ENCODE data around the gene ATP5F1A. TPM values are rescaled to one million over a fixed set of nuclear protein-coding genes. Genes with fewer than 3 reads are reported as not detected.

Gene ATP5F1A
- total RNA-seq (100 to 1,000 TPM; 265 to 389 TPM), polyA plus RNA-seq (100 to 1,000 TPM; 175 to 320 TPM)
- long read RNA-seq, donor 1, full-length matches to known transcripts = 198 of 467 reads
- long read RNA-seq, donor 1, partial matches to known transcripts = 269 of 467 reads
- long read RNA-seq, donor 1, other reads (novel, unspliced or antisense) = 0 of 467 reads
- long read RNA-seq, donor 2, full-length matches to known transcripts = 59 of 163 reads
- long read RNA-seq, donor 2, partial matches to known transcripts = 104 of 163 reads
- long read RNA-seq, donor 2, other reads (novel, unspliced or antisense) = 0 of 163 reads
- long read RNA-seq, donor 3, full-length matches to known transcripts = 83 of 180 reads
- long read RNA-seq, donor 3, partial matches to known transcripts = 97 of 180 reads
- long read RNA-seq, donor 3, other reads (novel, unspliced or antisense) = 0 of 180 reads
- long read RNA-seq, donor 4, full-length matches to known transcripts = 71 of 224 reads
- long read RNA-seq, donor 4, partial matches to known transcripts = 153 of 224 reads
- long read RNA-seq, donor 4, other reads (novel, unspliced or antisense) = 0 of 224 reads
- long read RNA-seq, donor 5, full-length matches to known transcripts = 206 of 486 reads
- long read RNA-seq, donor 5, partial matches to known transcripts = 275 of 486 reads
- long read RNA-seq, donor 5, other reads (novel, unspliced or antisense) = 5 of 486 reads

DNA sequence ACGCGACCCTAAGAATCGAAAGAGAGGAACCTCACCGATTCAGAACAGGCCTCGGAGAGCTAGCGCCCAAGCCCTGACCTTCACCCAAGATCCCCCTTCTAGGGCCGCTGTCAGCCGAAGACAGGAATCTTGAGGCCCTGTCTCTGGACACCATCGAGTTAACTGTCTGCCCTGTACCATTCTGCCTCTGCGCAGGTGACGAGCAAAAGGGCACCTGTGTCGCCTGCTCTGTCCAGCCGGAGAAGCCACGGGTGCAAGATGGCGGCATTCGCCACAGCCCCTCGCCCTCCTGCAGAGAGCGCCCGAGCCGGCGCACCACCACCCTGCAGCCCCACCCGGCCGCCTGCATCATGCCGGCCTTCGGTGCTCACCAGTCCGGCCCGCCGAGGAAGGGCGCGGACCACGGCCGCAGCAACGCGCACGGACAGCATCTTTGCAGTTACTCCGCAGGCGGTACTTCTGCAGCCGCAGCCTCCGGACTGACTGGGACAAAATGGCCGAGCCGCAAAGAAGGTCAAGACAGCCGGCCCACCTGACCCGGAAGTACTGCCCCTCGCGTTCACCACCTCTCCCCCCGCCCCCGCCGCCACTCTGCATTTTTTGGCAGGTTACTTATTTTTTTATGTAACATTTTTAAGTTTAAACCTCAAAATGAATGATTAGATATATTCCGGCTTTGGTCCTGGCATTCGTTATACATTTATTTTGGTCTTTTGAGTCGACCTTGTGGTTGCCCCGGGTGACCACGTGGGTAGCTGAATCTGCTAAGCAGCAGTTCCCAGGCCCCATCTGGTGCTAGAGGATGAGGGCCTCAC, at the start of gene ATP5F1A:
Gene ATP5F1A, minus strand, starts transcription at position 496 of the 815 bp plus-strand sequence. Its CDS starts 65 bp downstream, at position 431.
- H3K4me3 ChIP-seq = peak within 1 kb of the TSS; percentile 97
- H3K27ac ChIP-seq (ENCODE audit: low read depth in 1 of 2, low read length in 1 of 2) = peak within 1 kb of the TSS; percentile 89 to 90
- peak; percentile 88 to 94 (median 92) for DNase-seq
- H3K9ac ChIP-seq (ENCODE audit: insufficient read depth in 1 of 2, low read length in 2 of 2) = peak within 1 kb of the TSS; percentile 26 to 80
- 0 to 1% methylated on average over 49 to 53 of the region's 53 CpGs for WGBS, 2 donors
- H3K27me3 ChIP-seq (ENCODE audit: control insufficient read depth in 3 of 3, insufficient read depth in 3 of 3, low read length in 2 of 3) = no peaks in the 10 kb centered on the region
- TF ChIP-seq, protein P1, sequence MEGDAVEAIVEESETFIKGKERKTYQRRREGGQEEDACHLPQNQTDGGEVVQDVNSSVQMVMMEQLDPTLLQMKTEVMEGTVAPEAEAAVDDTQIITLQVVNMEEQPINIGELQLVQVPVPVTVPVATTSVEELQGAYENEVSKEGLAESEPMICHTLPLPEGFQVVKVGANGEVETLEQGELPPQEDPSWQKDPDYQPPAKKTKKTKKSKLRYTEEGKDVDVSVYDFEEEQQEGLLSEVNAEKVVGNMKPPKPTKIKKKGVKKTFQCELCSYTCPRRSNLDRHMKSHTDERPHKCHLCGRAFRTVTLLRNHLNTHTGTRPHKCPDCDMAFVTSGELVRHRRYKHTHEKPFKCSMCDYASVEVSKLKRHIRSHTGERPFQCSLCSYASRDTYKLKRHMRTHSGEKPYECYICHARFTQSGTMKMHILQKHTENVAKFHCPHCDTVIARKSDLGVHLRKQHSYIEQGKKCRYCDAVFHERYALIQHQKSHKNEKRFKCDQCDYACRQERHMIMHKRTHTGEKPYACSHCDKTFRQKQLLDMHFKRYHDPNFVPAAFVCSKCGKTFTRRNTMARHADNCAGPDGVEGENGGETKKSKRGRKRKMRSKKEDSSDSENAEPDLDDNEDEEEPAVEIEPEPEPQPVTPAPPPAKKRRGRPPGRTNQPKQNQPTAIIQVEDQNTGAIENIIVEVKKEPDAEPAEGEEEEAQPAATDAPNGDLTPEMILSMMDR (IDR thresholded peaks at IDR 0.05; ENCODE audit: control extremely low read depth, extremely low read depth) = no peak
- H3K9me3 ChIP-seq (ENCODE audit: control insufficient read depth in 4 of 4, insufficient read depth in 3 of 4, low read length in 3 of 4) = no peaks in the 10 kb centered on the region
- H3K4me1 ChIP-seq (ENCODE audit: control insufficient read depth in 5 of 5, insufficient read depth in 5 of 5, low read length in 5 of 5) = peaks cover 0 to 17% (median 0%) of the 10 kb centered on the region in 5 donors
- peak; percentile 95 for ATAC-seq (ENCODE audit: insufficient read depth, low FRiP score)
- H3K36me3 ChIP-seq (ENCODE audit: control insufficient read depth in 4 of 4, insufficient read depth in 4 of 4, low read length in 4 of 4) = peaks cover 0 to 18% (median 10%) of the 10 kb centered on the region in 4 donors

DNA sequence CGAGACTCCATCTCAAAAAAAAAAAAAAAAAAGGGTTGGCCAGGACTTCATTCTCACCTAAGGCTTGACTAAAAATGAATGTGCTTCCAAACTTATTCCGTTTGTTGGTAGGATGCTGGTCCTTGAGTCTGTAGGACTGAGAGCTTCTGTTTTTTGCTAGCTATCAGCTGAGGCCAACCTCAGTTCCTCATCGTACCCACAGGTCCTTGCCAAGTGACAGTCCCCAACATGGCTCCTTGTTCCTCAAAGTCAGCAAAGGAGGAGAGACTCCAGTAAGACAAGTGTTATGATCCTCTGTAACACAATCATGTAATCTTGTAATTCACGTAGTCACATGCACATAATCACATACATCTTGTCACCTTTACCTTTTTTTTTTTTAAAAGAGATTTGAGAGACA, 43.1 kb upstream of the ATP5F1A start:
- no peak for DNase-seq
- Histone ChIP-seq H3K4me1 (ENCODE audit: control insufficient read depth in 5 of 5, insufficient read depth in 5 of 5, low read length in 5 of 5) (no peaks in the 10 kb centered on the region), H3K9me3 (ENCODE audit: control insufficient read depth in 4 of 4, insufficient read depth in 3 of 4, low read length in 3 of 4) (no peaks in the 10 kb centered on the region), H3K27ac (ENCODE audit: low read depth in 1 of 2, low read length in 1 of 2) (no peak overlapping the region), H3K9ac (ENCODE audit: insufficient read depth in 1 of 2, low read length in 2 of 2) (no peak overlapping the region), H3K27me3 (ENCODE audit: control insufficient read depth in 3 of 3, insufficient read depth in 3 of 3, low read length in 2 of 3) (no peaks in the 10 kb centered on the region), H3K4me3 (no peak overlapping the region), H3K36me3 (ENCODE audit: control insufficient read depth in 4 of 4, insufficient read depth in 4 of 4, low read length in 4 of 4) (peaks cover 0 to 6% (median 0%) of the 10 kb centered on the region in 4 donors)
- no peak for ATAC-seq (ENCODE audit: insufficient read depth, low FRiP score)
- whole genome bisulfite sequencing, 2 donors = 72 to 84% methylated on average over 4 of the region's 4 CpGs
- TF ChIP-seq, protein P1 (IDR thresholded peaks at IDR 0.05; ENCODE audit: control extremely low read depth, extremely low read depth) = no peak

DNA sequence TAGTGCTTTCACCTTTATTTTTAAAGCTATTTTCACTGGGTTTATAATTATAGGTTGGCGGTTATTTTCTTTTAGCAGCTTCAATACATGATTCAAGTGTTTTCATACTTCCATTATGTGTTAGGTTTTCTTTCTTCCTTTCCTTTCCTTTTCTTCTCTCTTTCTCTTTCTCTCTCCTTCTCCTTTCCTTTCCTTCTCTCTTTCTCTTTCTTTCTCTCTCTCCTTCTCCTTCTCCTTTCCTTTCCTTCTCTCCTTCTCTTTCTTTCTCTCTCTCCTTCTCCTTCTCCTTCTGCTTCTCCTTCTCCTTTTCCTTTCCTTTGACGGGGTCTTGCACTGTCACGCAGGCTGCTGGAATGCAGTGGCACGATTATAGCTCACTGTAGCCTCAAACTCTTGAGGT, 42.1 kb upstream of the ATP5F1A start:
- H3K27ac ChIP-seq (ENCODE audit: low read depth in 1 of 2, low read length in 1 of 2) = no peak overlapping the region
- no peaks in the 10 kb centered on the region for H3K27me3 ChIP-seq (ENCODE audit: control insufficient read depth in 3 of 3, insufficient read depth in 3 of 3, low read length in 2 of 3)
- H3K4me3 ChIP-seq = no peak overlapping the region
- DNase-seq = no peak
- TF ChIP-seq, protein P1 (IDR thresholded peaks at IDR 0.05; ENCODE audit: control extremely low read depth, extremely low read depth) = no peak
- no peak overlapping the region for H3K9ac ChIP-seq (ENCODE audit: insufficient read depth in 1 of 2, low read length in 2 of 2)
- no peaks in the 10 kb centered on the region for H3K9me3 ChIP-seq (ENCODE audit: control insufficient read depth in 4 of 4, insufficient read depth in 3 of 4, low read length in 3 of 4)
- 95 to 96% methylated on average over 4 of the region's 4 CpGs for WGBS, 2 donors
- peaks cover 0 to 6% (median 0%) of the 10 kb centered on the region in 4 donors for H3K36me3 ChIP-seq (ENCODE audit: control insufficient read depth in 4 of 4, insufficient read depth in 4 of 4, low read length in 4 of 4)
- H3K4me1 ChIP-seq (ENCODE audit: control insufficient read depth in 5 of 5, insufficient read depth in 5 of 5, low read length in 5 of 5) = peaks cover 0 to 2% (median 0%) of the 10 kb centered on the region in 5 donors
- no peak for ATAC-seq (ENCODE audit: insufficient read depth, low FRiP score)
